ENCODE results near the gene SGSM1. TPM values are rescaled to one million over a fixed set of nuclear protein-coding genes. Genes with fewer than 3 reads are reported as not detected.

SGSM1 gene
- total RNA-seq, 1 donor from 2014 or later = 1.7 TPM

DNA sequence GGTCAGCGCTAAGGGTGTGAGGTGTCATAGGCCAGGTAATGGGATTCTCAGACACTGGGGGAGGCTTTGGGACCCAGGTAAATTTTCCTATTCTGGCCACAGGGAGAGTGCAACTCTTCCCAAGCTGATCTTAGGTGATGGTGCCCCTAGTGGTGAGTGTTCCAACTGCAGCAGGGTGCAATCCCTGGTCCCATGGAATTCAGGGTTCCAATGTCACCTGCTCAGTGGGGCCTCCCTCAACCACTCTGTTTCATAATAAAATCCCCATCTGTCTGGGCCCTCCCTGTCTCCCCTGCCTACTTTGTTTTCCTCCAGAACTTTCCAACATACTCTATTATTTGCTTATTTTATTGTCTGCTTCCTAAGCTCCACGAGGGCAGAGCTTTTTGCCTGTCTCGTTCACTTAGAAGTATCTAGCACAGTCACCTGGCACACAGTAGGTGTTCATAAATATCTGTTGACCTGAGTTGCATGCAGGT is 2.9 kb upstream of the SGSM1 start:
- Mint-ChIP-seq H3K9me3 (no peaks in the 10 kb centered on the region), H3K4me1 (peaks cover 5% of the 10 kb centered on the region), H3K4me3 (no peak overlapping the region), H3K36me3 (no peaks in the 10 kb centered on the region), H3K27ac (no peak overlapping the region), H3K27me3 (ENCODE audit: low read depth) (peaks cover 2% of the 10 kb centered on the region)
- peak; percentile 39 to 76 for DNase-seq (ENCODE audit: low spot score in 2 of 2, unreplicated experiment in 2 of 2)
- TF ChIP-seq, protein P1, sequence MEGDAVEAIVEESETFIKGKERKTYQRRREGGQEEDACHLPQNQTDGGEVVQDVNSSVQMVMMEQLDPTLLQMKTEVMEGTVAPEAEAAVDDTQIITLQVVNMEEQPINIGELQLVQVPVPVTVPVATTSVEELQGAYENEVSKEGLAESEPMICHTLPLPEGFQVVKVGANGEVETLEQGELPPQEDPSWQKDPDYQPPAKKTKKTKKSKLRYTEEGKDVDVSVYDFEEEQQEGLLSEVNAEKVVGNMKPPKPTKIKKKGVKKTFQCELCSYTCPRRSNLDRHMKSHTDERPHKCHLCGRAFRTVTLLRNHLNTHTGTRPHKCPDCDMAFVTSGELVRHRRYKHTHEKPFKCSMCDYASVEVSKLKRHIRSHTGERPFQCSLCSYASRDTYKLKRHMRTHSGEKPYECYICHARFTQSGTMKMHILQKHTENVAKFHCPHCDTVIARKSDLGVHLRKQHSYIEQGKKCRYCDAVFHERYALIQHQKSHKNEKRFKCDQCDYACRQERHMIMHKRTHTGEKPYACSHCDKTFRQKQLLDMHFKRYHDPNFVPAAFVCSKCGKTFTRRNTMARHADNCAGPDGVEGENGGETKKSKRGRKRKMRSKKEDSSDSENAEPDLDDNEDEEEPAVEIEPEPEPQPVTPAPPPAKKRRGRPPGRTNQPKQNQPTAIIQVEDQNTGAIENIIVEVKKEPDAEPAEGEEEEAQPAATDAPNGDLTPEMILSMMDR (IDR thresholded peaks at IDR 0.05; ENCODE audit: unreplicated experiment) = peak; percentile 95

DNA sequence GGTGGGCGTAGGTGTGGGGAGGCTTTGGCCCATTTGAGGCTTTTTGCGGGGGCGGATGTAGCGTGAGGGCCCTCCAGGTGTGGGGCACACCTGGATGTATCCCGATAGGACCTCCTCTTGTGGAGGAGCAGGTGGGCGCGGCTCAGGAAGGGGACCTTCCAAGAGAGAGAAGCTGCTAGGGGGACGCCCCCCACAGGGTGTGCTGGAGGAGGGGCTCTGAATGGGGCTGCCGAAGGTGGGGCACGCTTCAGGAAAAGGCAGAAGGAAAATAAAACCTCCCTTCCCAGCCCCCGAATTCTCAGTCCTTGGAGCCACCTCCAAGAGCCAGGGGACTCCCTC is 621 bp downstream of the SGSM1 start:
- Mint-ChIP-seq H3K9me3 (no peaks in the 10 kb centered on the region), H3K4me1 (peaks cover 5% of the 10 kb centered on the region), H3K27ac (no peak overlapping the region), H3K4me3 (peak overlapping the region; percentile 64), H3K27me3 (ENCODE audit: low read depth) (peaks cover 16% of the 10 kb centered on the region), H3K36me3 (no peaks in the 10 kb centered on the region)
- TF ChIP-seq, protein P1 (IDR thresholded peaks at IDR 0.05; ENCODE audit: unreplicated experiment) = no peak
- no peak for DNase-seq (ENCODE audit: low spot score in 2 of 2, unreplicated experiment in 2 of 2)

DNA sequence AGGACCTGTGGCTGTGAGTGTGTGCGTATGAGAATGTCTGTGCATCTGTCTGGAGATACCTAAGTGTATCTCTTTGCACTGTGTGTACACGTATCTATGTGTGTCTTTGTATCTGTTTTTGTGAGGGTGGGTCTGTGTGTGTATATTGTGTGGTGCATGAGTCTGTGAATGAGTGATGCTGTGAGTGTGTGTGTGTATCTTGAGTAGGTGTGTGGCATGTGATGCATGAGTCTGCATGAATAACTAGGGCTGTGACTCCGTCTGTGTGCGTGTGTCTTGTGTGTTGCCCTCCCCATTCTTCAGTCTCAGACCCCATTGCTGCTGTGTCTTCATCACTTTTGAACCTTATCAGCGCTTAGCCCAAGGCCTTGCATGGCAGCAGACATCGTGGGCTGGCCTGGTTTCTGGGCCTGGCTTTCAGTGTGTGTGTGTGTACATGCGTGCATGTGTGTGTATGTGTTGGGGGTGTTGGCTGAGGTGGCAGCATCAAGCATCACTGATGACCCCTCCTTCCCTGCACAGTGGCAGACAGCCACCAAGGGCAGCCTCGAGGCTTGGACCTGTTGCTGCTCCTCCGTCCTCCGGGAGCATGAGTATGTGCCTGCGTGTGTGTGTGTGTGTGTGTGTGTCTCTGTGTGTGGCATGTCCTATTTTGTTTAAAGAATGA is 1.4 kb downstream of the SGSM1 start:
- H3K4me1 Mint-ChIP-seq = peaks cover 6% of the 10 kb centered on the region
- no peak for DNase-seq (ENCODE audit: low spot score in 2 of 2, unreplicated experiment in 2 of 2)
- H3K4me3 Mint-ChIP-seq = peak overlapping the region; percentile 29
- H3K36me3 Mint-ChIP-seq = no peaks in the 10 kb centered on the region
- TF ChIP-seq, protein P1 (IDR thresholded peaks at IDR 0.05; ENCODE audit: unreplicated experiment) = no peak
- no peaks in the 10 kb centered on the region for H3K9me3 Mint-ChIP-seq
- H3K27ac Mint-ChIP-seq = no peak overlapping the region
- H3K27me3 Mint-ChIP-seq (ENCODE audit: low read depth) = peaks cover 16% of the 10 kb centered on the region

DNA sequence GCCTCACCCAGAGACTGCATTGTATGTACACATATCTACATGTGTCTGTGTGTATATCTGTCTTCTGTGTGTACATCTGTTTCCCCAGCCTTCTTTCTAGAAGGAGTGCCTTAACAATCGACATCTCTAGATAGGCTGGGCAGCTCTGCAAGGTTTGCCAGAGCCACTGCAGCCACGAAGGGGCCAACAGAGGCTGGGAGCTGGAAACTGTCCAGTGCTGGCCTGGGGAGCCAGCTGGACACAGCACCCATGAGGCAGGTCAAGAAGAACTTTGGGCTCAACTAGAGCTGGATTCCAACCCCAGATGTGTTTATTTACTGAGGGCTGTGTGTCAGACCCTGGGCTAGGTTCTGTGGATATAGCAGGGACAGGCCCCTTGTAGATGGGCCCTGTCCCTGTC is 3.3 kb downstream of the SGSM1 start:
- Mint-ChIP-seq H3K36me3 (no peaks in the 10 kb centered on the region), H3K27ac (no peak overlapping the region), H3K4me1 (peaks cover 6% of the 10 kb centered on the region), H3K4me3 (no peak overlapping the region), H3K27me3 (ENCODE audit: low read depth) (peaks cover 23% of the 10 kb centered on the region), H3K9me3 (no peaks in the 10 kb centered on the region)
- no peak for DNase-seq (ENCODE audit: low spot score in 2 of 2, unreplicated experiment in 2 of 2)
- TF ChIP-seq, protein P1 (IDR thresholded peaks at IDR 0.05; ENCODE audit: unreplicated experiment) = no peak

DNA sequence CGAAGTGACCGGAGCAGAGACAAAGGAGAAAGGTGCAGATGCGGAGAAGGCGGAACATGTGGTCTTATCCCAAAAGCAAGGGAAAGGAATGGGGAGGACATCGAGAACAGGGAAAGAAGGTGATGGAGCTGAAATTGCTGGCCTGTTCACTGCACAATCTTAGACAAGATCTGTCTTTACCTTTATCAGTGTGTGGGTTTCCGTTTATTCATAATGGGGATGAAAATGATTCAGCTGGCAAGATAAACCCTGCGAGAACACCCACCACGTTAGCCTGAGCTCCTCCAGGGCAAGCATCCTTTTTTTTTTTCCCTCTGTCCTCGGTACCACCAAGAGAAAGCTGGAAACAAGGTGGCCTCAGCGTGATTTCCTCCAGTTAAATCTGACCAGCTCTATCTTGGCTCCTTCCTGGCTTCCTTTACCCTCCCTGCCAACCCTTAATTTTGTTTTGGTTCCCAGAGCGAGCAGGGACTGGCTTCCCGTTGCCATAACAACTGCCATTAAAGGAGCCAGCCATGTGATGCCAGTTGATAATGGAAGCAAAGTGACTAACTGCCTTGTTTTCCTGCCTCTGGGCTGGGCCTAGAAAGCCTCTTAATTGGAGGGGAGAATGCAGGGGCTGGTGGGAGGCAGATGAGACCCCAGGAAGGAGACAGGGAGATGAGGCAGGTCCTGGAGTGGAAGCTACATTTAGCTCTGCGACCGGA is 4.2 kb downstream of the SGSM1 start:
- Mint-ChIP-seq H3K9me3 (peaks cover 4% of the 10 kb centered on the region), H3K36me3 (peaks cover 4% of the 10 kb centered on the region), H3K4me1 (peaks cover 6% of the 10 kb centered on the region), H3K27ac (no peak overlapping the region), H3K4me3 (no peak overlapping the region), H3K27me3 (ENCODE audit: low read depth) (peaks cover 25% of the 10 kb centered on the region)
- TF ChIP-seq, protein P1 (IDR thresholded peaks at IDR 0.05; ENCODE audit: unreplicated experiment) = no peak
- no peak for DNase-seq (ENCODE audit: low spot score in 2 of 2, unreplicated experiment in 2 of 2)

Data from mesothelial cell of epicardium (in vitro differentiated cells).